Smooth muscle cell (in vitro differentiated cells): Measurements from ENCODE around the gene ACVR1. TPM values are rescaled to one million over a fixed set of nuclear protein-coding genes. Genes with fewer than 3 reads are reported as not detected.
A peak's percentile ranks its signal among the peaks of the same experiment; 100 is the strongest.

Source experiments
- DNase-seq: peaks from one replicate; lab custom pipeline; 2025; ENCODE audit not compliant: unreplicated experiment; lab: John Stamatoyannopoulos, UW
- H2AFZ ChIP-seq: fragments of 200-600 bp; sonication (generic); 2 replicates; pipeline ENCODE4 v1.6.0; 2016; ENCODE audit warnings: antibody characterized with exemption, low read depth, mild to moderate bottlenecking
- H3F3A ChIP-seq: fragments of 200-600 bp; sonication (generic); 2 replicates; pipeline ENCODE4 v1.6.0; 2017; ENCODE audit warnings: antibody characterized with exemption, low read depth
- H3K27ac ChIP-seq: fragments of 200-600 bp; sonication (generic); 2 replicates; pipeline ENCODE4 v1.5.1; 2016; ENCODE audit warnings: low read depth, mild to moderate bottlenecking
- H3K27me3 ChIP-seq: fragments of 200-600 bp; sonication (generic); 2 replicates; pipeline ENCODE4 v1.6.1; 2016; ENCODE audit warnings: low read depth, mild to moderate bottlenecking
- H3K36me3 ChIP-seq: fragments of 200-600 bp; sonication (generic); 2 replicates; pipeline ENCODE4 v1.5.1; 2016; ENCODE audit warnings: low read depth
- H3K4me1 ChIP-seq: fragments of 200-600 bp; sonication (generic); 2 replicates; pipeline ENCODE4 v1.5.1; 2016; ENCODE audit warnings: low read depth
- H3K4me2 ChIP-seq: fragments of 200-600 bp; sonication (generic); 2 replicates; pipeline ENCODE4 v1.6.0; 2016; ENCODE audit warnings: mild to moderate bottlenecking
- H3K4me3 ChIP-seq: fragments of 200-600 bp; sonication (generic); 2 replicates; pipeline ENCODE4 v1.5.1; 2016; ENCODE audit warnings: mild to moderate bottlenecking
- H3K79me2 ChIP-seq: fragments of 200-600 bp; sonication (generic); 2 replicates; pipeline ENCODE4 v1.6.0; 2016; ENCODE audit warnings: low read depth, mild to moderate bottlenecking
- H3K9ac ChIP-seq: fragments of 200-600 bp; sonication (generic); 2 replicates; pipeline ENCODE4 v1.6.0; 2016; ENCODE audit warnings: low read depth
- H3K9me3 ChIP-seq: fragments of 200-600 bp; sonication (generic); replicated peaks from 2 replicates; pipeline ENCODE4 v1.5.1; 2016; ENCODE audit warnings: low read depth
- H4K20me1 ChIP-seq: fragments of 200-600 bp; sonication (generic); 2 replicates; pipeline ENCODE4 v1.6.0; 2016; ENCODE audit warnings: low read depth
- WGBS: methylation state at CpG from one replicate; pipeline ENCODE4 v1.1.7; 2016; ENCODE audit warnings: low lambda C conversion rate; 5-methylcytosine and 5-hydroxymethylcytosine counted together
- polyA plus RNA-seq: library from polyadenylated mRNA; unstranded; fragments of >200 nt; fragmentation: Nextera tagmentation; extraction: Ambion mirVana; gene quantifications from 2 replicates; pipeline ENCODE4 v1.2.1, GENCODE V29; 2016
- total RNA-seq: library from RNA; depleted of rRNA; stranded (reverse); fragments of >200 nt; gene quantifications from 2 replicates; pipeline ENCODE4 v1.2.3, GENCODE V29; 2014
- TF ChIP-seq, protein P1 (sequence below): fragments of 200-600 bp; sonication (generic); IDR thresholded peaks from 2 replicates; pipeline ENCODE4 v1.5.1; 2017; ENCODE audit warnings: borderline replicate concordance, mild to moderate bottlenecking, antibody characterized with exemption; ENCODE audit not compliant: insufficient read depth, poor library complexity, severe bottlenecking

Gene ACVR1
- total and polyA plus RNA-seq, 2 experiments from 2014 or later: 27.2 to 32.7 TPM

DNA sequence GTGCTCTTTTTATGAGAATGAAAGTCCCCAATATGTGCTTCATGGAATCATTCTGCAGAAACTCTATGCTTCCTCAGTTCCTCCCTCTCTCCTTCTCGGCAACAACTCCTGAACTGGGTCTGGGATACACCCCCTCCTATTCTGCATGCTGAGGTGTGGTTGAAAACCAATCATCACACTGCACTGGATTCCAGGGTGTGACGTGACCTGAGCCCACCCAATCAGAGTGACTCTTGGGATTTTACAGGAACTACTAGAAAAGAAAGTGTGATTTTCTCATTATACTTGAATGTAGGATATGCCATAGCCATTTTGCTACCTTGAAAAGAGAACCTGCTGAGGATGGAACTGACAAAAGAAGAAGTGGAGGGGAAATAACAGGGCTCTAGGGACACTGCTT is 36.3 kb downstream of the ACVR1 start:
- Histone ChIP-seq H3K27me3 (no peaks in the 10 kb centered on the region), H3K79me2 (peaks cover 70% of the 10 kb centered on the region), H3K4me3 (no peak overlapping the region), H2AFZ (no peak overlapping the region), H3K27ac (peak overlapping the region; percentile 98), H3K4me2 (peak overlapping the region; percentile 87), H3K36me3 (no peaks in the 10 kb centered on the region), H3F3A (peaks cover 31% of the 10 kb centered on the region), H4K20me1 (peaks cover 48% of the 10 kb centered on the region), H3K4me1 (peaks cover 48% of the 10 kb centered on the region), H3K9ac (no peak overlapping the region), H3K9me3 (no peaks in the 10 kb centered on the region)
- WGBS: 58% methylated on average over 2 of the region's 2 CpGs
- TF ChIP-seq, protein P1, sequence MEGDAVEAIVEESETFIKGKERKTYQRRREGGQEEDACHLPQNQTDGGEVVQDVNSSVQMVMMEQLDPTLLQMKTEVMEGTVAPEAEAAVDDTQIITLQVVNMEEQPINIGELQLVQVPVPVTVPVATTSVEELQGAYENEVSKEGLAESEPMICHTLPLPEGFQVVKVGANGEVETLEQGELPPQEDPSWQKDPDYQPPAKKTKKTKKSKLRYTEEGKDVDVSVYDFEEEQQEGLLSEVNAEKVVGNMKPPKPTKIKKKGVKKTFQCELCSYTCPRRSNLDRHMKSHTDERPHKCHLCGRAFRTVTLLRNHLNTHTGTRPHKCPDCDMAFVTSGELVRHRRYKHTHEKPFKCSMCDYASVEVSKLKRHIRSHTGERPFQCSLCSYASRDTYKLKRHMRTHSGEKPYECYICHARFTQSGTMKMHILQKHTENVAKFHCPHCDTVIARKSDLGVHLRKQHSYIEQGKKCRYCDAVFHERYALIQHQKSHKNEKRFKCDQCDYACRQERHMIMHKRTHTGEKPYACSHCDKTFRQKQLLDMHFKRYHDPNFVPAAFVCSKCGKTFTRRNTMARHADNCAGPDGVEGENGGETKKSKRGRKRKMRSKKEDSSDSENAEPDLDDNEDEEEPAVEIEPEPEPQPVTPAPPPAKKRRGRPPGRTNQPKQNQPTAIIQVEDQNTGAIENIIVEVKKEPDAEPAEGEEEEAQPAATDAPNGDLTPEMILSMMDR: no peak
- no peak for DNase-seq

DNA sequence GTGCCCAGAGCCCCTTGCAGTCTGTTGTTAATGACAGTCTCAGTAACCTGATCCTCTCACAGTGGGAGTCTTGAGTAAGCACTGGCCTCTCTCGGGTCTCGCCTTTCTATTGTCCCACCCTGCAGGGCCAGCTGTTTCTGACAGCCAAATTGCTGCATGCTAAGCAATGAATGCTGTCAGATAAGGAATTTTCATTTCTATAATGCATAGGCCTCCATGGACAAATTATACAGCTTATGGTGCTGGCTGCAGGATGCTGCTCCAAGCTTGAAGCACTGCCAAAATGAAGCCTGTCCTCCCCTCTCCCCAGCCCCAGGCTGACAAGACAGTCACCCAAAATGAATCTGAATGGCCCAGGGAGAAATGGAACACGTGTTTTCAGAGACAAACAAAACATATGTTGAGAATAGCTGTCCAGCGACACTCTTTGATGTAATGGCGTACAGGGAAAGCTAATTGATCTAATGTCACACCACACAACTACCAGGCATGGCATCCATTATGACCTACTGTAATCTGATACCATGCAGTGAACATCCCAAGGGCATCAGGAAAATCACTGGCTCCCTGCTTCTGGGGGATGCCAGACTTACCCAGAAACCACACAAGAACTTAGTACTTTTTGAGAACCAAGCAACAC is 36.8 kb downstream of the ACVR1 start:
- H3K9me3 ChIP-seq: no peaks in the 10 kb centered on the region
- DNase-seq: peak; percentile 2
- peaks cover 48% of the 10 kb centered on the region for H4K20me1 ChIP-seq
- H3K4me1 ChIP-seq: peaks cover 48% of the 10 kb centered on the region
- H3K4me2 ChIP-seq: peak overlapping the region; percentile 87
- peak overlapping the region; percentile 89 for H3K9ac ChIP-seq
- H3K4me3 ChIP-seq: no peak overlapping the region
- 7% methylated on average over 5 of the region's 5 CpGs for WGBS
- peak overlapping the region; percentile 98 for H3K27ac ChIP-seq
- no peaks in the 10 kb centered on the region for H3K36me3 ChIP-seq
- TF ChIP-seq, protein P1: no peak
- no peak overlapping the region for H2AFZ ChIP-seq
- no peaks in the 10 kb centered on the region for H3K27me3 ChIP-seq
- peaks cover 31% of the 10 kb centered on the region for H3F3A ChIP-seq
- peaks cover 70% of the 10 kb centered on the region for H3K79me2 ChIP-seq

DNA sequence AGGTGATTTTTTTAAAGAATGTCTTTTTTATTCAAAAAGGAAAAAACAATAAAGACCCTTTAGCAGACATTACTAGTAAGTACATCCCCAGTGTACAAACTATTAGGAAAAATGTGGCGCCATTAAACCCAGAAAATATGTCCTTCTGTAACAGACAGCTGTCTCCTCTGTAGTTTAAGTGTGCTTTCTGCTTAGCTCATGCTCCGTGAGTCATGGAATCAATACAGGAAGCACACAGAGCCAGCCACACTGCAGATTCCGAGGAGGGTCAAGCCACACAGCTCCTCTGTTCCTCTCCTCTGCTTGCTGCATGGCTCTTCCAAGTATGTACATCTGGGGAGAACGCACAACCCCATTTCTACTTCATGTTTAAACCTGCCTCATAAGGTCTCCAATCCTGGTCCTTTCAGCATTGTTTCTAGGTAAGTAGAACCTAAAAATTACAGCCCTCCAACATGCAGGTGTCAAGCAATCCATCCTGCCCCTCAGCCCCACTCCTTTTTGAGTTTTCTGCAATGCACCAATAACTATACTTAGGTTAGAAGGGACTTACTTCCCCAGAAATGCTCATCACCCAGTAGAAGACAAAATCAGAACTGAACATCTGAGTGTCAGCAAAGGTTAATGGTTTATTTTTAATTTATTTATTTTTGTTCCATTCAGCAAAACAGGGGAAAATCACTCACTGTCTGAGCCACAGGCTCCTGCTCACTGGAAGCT is 37.5 kb downstream of the ACVR1 start:
- Histone ChIP-seq H3K27ac (peak overlapping the region; percentile 98), H3F3A (peaks cover 31% of the 10 kb centered on the region), H3K4me2 (peak overlapping the region; percentile 87), H3K79me2 (peaks cover 72% of the 10 kb centered on the region), H3K4me3 (peak overlapping the region; percentile 50), H4K20me1 (peaks cover 45% of the 10 kb centered on the region), H3K4me1 (peaks cover 48% of the 10 kb centered on the region), H3K9me3 (no peaks in the 10 kb centered on the region), H2AFZ (peak overlapping the region; percentile 24), H3K36me3 (no peaks in the 10 kb centered on the region), H3K9ac (peak overlapping the region; percentile 89), H3K27me3 (no peaks in the 10 kb centered on the region)
- TF ChIP-seq, protein P1: no peak
- no peak for DNase-seq
- WGBS: 16% methylated on average over 4 of the region's 4 CpGs
